GM08714 (cell line): ENCODE data around the gene PFN3.

Experiments
- H3K4me3 ChIP-seq: fragments of 200-500 bp; sonication (Bioruptor generic); 2 replicates; pipeline ENCODE4 v1.5.1; 2014; ENCODE audit warnings: mild to moderate bottlenecking, low read length, inconsistent platforms
- ZNF274 ChIP-seq: IDR thresholded peaks from 2 replicates; pipeline ENCODE4 v1.6.1; 2012; ENCODE audit warnings: mild to moderate bottlenecking, low read depth, low read length

Gene PFN3

DNA sequence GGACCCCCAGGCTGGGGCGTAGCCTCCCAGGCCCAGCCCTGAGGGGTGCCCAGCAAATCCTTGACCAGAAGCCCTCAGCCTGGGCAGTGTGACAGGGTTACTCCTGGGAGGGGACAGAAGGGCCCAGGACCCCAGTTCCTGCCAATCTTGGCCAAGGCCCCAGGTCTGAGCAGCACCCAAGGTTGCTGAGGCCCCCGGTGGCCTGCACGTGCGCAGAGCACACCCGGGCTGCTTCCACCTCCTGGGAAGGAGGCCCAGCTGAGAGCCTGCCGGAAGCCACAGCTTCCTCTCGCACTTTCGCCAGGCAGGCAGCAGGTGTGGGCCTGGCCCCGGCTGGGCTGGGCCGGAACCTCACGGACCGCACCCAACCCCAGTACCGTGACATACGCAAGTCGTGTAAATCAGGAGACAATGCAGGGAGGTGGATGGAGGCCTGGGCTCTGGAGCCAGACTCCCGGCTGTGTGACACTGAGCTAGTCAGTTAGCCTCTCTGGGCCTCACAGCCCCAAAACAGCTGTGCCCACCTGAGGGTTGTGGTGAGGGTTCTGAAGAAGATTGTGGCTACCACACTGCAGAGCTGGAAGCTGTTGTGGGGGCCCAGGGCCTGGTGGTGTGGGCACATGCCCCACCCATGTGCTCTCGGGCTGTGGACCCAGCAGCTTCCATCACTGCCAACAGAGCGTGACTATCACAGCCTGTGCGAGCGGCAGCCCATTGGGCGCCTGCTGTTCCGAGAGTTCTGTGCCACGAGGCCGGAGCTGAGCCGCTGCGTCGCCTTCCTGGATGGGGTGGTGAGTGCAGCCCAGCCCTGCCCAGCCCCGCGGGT is 31.1 kb upstream of the PFN3 start:
- H3K4me3 ChIP-seq = no peak overlapping the region; the same call in 1 of the 2 replicates
- no peak for TF ChIP-seq ZNF274

GRCh38 chr5:177430972-177431316 is 30.5 kb upstream of the PFN3 start:
- TF ChIP-seq ZNF274 = no peak
- no peak overlapping the region; the same call in 1 of the 2 replicates for H3K4me3 ChIP-seq

DNA sequence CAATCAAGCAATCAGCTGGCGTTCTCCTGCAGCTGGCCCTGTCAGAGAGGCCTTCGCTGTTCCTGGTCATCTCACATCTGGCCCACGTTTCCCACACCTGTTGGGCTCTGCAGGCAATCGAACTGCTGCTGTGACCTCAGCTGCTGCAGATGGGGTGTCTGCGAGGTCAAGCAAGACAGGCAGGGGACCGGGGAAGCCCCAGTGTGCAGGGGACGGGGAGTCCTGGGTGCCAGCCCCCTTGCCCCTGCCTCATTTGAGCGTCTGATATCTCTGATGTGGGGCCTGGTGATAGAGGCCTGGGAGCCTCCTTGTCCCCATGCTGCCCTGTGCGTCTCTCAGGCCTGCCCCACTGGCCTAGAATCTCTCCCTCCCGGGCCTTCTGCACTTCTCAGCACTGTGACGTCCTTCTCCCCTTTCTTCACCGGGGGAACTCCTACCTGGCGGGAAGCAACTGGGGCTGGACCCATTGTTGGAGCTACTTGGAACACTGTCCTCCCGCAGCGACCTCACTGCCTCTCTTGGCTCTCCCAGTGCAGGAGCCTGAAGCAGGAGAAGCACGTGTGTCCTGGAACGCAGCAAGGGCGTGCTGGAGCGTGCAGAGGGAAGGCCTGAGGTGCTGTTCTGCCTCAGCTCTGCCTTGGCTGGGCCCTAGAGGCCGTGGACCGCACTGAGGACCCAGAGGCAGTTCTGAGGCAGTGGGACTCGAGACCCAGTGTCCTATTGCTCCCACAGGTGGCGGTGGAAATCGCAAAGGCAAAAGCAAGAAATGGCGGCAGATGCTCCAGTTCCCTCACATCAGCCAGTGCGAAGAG is 29.9 kb upstream of the PFN3 start:
- H3K4me3 ChIP-seq = no peak overlapping the region; the same call in 1 of the 2 replicates
- TF ChIP-seq ZNF274 = no peak

DNA sequence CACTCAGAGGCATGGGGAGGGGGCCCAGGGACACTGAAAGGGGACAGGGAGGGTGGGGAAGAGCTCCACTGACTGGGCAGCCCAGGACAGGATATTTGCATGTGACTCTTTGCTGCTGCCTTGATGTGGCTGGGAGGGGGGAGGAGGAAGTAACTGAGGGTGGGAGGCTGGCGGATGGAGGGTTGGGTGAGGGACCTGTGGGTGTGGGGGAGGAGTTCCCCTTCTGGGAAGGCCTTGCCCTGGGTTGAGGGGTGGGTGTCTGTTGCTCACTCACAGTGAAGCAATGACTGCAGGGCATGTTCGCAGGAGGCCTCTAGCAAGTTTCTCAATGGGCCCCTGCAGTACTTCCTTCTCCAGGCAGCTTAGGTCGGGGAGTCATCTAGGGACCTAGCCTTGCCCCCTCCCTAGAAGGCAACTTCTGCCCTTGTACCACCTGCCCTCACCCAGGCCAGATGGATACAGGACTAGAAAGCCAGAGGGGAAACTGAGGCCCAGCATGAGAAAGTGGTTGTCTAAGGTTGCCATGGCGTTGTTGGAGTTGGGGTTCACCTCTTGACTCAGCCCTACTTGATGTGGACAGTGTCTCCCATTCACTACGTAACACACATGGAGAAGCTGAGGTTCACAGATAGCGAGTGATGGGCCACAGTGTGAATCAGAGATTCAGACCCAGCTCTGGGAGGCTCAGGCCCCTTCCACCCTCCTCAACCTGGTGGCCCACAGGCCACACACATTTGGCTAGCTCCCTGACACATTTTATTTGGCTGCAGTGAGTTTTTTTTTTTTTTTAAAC is 29.0 kb upstream of the PFN3 start:
- TF ChIP-seq ZNF274 = no peak
- peak overlapping the region; percentile 71; the same call in 1 of the 2 replicates for H3K4me3 ChIP-seq

DNA sequence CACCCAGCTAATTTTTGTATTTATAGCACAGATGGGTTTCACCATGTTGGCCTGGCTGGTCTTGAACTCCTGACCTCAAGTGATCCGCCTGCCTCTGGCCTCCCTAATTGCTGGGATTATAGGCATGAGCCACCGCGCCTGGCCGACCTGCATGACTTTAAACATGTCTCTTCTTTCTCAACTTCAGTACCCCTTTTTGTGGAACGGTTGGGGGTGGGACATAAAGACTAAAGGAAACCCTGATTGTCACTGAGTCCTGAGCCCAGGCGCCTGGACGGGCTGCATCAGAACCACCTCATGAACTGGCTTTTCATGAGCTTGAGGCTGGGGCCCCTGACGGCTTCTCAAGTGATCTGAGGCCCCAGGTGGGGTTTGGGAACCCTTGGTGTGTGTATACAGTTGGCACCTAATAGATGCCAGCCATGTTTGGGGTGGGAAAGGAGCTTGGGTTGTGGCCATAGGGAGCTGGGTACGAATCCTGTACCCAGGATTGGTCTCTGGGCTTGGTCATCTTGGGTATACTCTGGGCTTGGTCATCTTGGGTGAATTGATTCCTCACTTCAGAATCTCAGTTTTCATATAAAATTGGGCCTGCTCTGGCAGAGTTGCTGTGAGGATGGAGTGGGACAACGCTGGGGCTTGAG is 28.2 kb upstream of the PFN3 start:
- peak overlapping the region; percentile 71; the same call in 1 of the 2 replicates for H3K4me3 ChIP-seq
- no peak for TF ChIP-seq ZNF274

- TF ChIP-seq ZNF274 = no peak
- H3K4me3 ChIP-seq = peak overlapping the region; percentile 71; the same call in 1 of the 2 replicates
Observed at GRCh38 chr5:177427919-177428573, 27.6 kb upstream of the PFN3 start.

- peak overlapping the region; percentile 71 for H3K4me3 ChIP-seq
- TF ChIP-seq ZNF274 = no peak
Observed at GRCh38 chr5:177427211-177427822, 26.9 kb upstream of the PFN3 start.

GRCh38 chr5:177426566-177427210 is 26.2 kb upstream of the PFN3 start, which contains the start of gene GRK6:
TSS of gene GRK6 (plus strand) at chr5:177426676. CDS start at chr5:177426846, 170 bp downstream.
- TF ChIP-seq ZNF274 = no peak
- peak within 1 kb of the TSS; percentile 71 for H3K4me3 ChIP-seq

- H3K4me3 ChIP-seq = peak overlapping the region; percentile 56; the same call in 1 of the 2 replicates
- no peak for TF ChIP-seq ZNF274
Observed at GRCh38 chr5:177425801-177426565, 25.5 kb upstream of the PFN3 start.

DNA sequence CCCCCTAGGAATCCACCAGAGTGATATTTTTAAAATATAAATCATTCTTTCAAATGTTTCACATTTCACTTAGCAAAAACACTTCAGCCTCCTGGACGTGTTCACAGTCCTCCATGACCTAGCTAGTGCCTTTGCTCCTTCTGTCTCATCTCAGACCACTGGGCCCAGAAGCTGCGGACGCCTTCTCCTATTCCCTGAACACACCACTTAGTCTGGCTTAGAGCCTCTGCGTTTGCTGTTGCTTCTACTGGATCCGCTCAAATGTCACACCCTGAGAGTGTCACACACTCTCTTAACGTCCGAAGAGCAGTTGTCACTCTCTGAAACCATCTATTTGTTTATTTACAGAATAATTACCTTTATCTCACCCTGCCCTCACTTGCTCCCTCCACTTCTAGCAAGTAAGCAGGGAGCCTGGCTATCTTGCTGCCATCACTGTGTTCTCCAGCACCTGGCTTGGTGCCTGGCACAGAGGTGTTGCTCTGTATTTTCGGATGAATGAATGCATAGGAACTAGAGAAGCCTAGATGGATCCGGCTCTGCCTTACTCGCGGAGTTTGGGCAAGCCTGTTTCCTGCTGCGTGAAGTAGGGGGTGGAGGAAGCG is 24.8 kb upstream of the PFN3 start:
- H3K4me3 ChIP-seq = peak overlapping the region; percentile 56; the same call in 1 of the 2 replicates

DNA sequence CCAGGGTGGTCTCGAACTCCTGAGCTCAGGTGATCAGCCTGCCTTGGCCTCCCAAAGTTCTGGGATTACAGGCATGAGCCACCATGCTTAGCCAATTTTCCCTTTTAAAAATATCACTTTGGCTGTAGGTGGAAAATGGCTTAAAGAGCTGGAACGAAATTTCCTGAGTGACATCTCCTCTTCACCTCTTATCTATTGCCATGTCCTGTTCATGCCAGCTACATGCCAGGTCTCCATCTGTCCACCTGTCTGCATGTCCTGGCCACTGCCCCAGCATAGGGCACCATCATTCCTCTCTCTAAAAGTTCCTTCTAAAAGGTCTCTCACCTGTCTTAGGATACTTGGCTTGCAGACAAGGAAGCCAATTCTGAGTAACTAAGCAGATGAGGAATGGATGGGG is 23.2 kb upstream of the PFN3 start:
- TF ChIP-seq ZNF274 = no peak
- H3K4me3 ChIP-seq = no peak overlapping the region

More for the DNA sequence above, 24.8 kb upstream of the PFN3 start:
- TF ChIP-seq ZNF274 = no peak
